ENCODE results near the gene UQCC3.
A peak's percentile ranks its signal among the peaks of the same experiment; 100 is the strongest.

Gene UQCC3

GRCh38 chr11:62665075-62665598 is 6.3 kb upstream of the UQCC3 start, which contains the start of the genes C11orf98 and CSKMT (continued):
- TF ChIP-seq GLIS3 (CRISPR knock-in tag; IDR thresholded peaks at IDR 0.05) (peak; percentile 98), ZFP3 (CRISPR knock-in tag; IDR thresholded peaks at IDR 0.05) (no peak), PPARA (CRISPR knock-in tag; IDR thresholded peaks at IDR 0.05; ENCODE audit: borderline replicate concordance) (peak; percentile 82; the same call in 1 of the 2 replicates), ISL1 (CRISPR knock-in tag; IDR thresholded peaks at IDR 0.05) (no peak)

- TF ChIP-seq POU6F1 (CRISPR knock-in tag; IDR thresholded peaks at IDR 0.05; ENCODE audit: borderline replicate concordance, low read depth): no peak
- TF ChIP-seq CSRNP3 (CRISPR knock-in tag; IDR thresholded peaks at IDR 0.05): no peak
- 0 out of 2 replicates have a peak, but pooled peaks have one; percentile 17 for TF ChIP-seq ZFP3 (CRISPR knock-in tag; IDR thresholded peaks at IDR 0.05)
- TF ChIP-seq ISL1 (CRISPR knock-in tag; IDR thresholded peaks at IDR 0.05): no peak
- TF ChIP-seq TCF4 (CRISPR knock-in tag; IDR thresholded peaks at IDR 0.05; ENCODE audit: borderline replicate concordance): no peak; the same call in 1 of the 2 replicates
- TF ChIP-seq ZNF70 (CRISPR knock-in tag; IDR thresholded peaks at IDR 0.05): no peak
- TF ChIP-seq ZC3H10 (CRISPR knock-in tag; IDR thresholded peaks at IDR 0.05): no peak
- no peak for TF ChIP-seq RARB (CRISPR knock-in tag; IDR thresholded peaks at IDR 0.05)
- ATAC-seq: peak; percentile 45
Measured at GRCh38 chr11:62665599-62666258, 5.7 kb upstream of the UQCC3 start.

GRCh38 chr11:62666259-62666926 is 5.1 kb upstream of the UQCC3 start:
- TF ChIP-seq PATZ1 (CRISPR knock-in tag; IDR thresholded peaks at IDR 0.05; ENCODE audit: borderline replicate concordance): no peak
- TF ChIP-seq ESRRG (CRISPR knock-in tag; IDR thresholded peaks at IDR 0.05): no peak
- no peak for TF ChIP-seq TSHZ2 (CRISPR knock-in tag; IDR thresholded peaks at IDR 0.05)
- no peak for TF ChIP-seq RARB (CRISPR knock-in tag; IDR thresholded peaks at IDR 0.05)
- no peak for TF ChIP-seq ZFP30 (CRISPR knock-in tag; IDR thresholded peaks at IDR 0.05)
- no peak for TF ChIP-seq POU6F1 (CRISPR knock-in tag; IDR thresholded peaks at IDR 0.05; ENCODE audit: borderline replicate concordance, low read depth)
- no peak for TF ChIP-seq CREB5 (CRISPR knock-in tag; IDR thresholded peaks at IDR 0.05; ENCODE audit: low read depth)
- no peak for TF ChIP-seq BACH2 (CRISPR knock-in tag; IDR thresholded peaks at IDR 0.05; ENCODE audit: borderline replicate concordance)
- no peak for TF ChIP-seq ISL1 (CRISPR knock-in tag; IDR thresholded peaks at IDR 0.05)
- TF ChIP-seq ARNTL (CRISPR knock-in tag; IDR thresholded peaks at IDR 0.05; ENCODE audit: borderline replicate concordance, low read depth): no peak
- TF ChIP-seq TOX (CRISPR knock-in tag; IDR thresholded peaks at IDR 0.05; ENCODE audit: borderline replicate concordance): no peak
- TF ChIP-seq TCF4 (CRISPR knock-in tag; IDR thresholded peaks at IDR 0.05; ENCODE audit: borderline replicate concordance): no peak
- no peak for TF ChIP-seq ZNF565 (CRISPR knock-in tag; conservative IDR thresholded peaks at IDR 0.05; ENCODE audit: low read depth)
- no peak for TF ChIP-seq PPARA (CRISPR knock-in tag; IDR thresholded peaks at IDR 0.05; ENCODE audit: borderline replicate concordance)
- no peak for TF ChIP-seq GLIS3 (CRISPR knock-in tag; IDR thresholded peaks at IDR 0.05)
- ATAC-seq: no peak
